GM12872 (cell line): ENCODE results near the gene PAXX.

ENCODE experiments used
- TF ChIP-seq, protein P1 (sequence below): IDR thresholded peaks from 3 replicates; pipeline ENCODE4 v1.5.1; 2011; ENCODE audit warnings: low read depth, mild to moderate bottlenecking, low read length, moderate library complexity; ENCODE audit not compliant: insufficient read depth

The PAXX gene

DNA sequence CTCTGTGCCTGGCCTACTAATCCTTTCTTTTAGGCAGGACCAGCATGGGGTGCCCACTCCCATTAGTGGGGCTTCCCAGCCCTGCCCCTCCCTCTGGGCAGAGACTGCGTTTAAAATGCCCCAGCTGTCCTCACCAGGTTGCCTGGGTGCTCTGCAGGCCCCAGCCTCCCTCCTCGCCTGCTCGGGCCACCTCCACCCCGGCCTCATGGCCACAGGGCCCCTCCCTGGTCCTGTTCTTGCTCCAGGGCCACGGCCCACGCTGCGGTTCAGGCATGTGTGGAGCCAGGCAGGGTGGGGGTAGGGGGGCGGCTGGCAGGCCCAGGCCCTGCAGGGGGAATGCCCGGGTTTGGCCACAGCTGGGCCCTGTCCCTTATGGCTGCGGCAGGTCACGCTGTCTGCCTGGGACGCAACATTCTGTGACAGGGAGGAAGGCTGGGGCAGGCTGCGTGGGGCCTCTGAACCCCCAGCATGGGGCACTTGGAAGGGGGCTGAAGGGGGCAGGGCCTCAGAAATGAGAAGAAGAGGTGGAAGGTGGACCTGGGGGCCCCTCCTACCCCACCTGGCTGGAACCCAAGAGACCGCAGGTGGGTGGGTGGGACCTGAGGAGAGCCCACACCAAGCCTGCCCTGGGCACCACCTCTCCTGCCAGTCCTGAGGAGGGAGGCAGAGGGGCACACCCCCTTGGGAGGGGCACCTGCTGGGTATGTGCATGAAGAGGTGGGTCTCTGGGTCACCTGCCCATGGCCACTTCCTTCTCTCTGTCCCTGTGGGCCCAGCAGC is 40.5 kb upstream of the PAXX start, which contains the start of gene LCN12:
TSS of gene LCN12 (plus strand) at position 733 of the 780 bp plus-strand sequence. CDS start 55 bp downstream, outside the sequence.
- TF ChIP-seq, protein P1, sequence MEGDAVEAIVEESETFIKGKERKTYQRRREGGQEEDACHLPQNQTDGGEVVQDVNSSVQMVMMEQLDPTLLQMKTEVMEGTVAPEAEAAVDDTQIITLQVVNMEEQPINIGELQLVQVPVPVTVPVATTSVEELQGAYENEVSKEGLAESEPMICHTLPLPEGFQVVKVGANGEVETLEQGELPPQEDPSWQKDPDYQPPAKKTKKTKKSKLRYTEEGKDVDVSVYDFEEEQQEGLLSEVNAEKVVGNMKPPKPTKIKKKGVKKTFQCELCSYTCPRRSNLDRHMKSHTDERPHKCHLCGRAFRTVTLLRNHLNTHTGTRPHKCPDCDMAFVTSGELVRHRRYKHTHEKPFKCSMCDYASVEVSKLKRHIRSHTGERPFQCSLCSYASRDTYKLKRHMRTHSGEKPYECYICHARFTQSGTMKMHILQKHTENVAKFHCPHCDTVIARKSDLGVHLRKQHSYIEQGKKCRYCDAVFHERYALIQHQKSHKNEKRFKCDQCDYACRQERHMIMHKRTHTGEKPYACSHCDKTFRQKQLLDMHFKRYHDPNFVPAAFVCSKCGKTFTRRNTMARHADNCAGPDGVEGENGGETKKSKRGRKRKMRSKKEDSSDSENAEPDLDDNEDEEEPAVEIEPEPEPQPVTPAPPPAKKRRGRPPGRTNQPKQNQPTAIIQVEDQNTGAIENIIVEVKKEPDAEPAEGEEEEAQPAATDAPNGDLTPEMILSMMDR = no peak

DNA sequence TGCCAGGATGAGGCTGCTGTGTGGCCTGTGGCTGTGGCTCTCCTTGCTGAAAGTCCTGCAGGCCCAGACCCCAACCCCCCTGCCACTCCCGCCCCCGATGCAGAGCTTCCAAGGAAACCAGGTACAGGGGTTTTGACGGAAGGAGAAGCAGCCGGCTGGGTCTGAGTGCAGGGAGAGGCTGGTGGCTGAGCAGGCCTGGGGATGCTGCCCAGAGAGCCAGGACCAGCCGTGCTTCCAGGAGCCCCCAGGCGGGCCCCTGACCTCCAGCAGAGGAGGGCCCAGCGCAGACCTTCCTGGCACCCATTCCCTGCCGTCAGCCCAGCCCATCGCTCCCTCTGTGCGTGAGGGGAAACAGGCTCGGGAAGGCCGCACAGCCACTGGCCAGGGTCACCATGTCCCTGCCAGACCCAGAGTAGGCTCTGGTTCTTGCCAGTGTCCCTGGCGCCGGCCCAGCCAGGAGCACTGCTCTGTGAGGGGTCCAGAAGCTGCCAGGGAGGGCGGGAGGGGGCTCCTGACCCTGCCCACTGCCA is 39.8 kb upstream of the PAXX start:
- TF ChIP-seq, protein P1 = no peak

- TF ChIP-seq, protein P1 = no peak
These were observed 39.1 kb upstream of the PAXX start for GRCh38 chr9:136952876-136953770.

DNA sequence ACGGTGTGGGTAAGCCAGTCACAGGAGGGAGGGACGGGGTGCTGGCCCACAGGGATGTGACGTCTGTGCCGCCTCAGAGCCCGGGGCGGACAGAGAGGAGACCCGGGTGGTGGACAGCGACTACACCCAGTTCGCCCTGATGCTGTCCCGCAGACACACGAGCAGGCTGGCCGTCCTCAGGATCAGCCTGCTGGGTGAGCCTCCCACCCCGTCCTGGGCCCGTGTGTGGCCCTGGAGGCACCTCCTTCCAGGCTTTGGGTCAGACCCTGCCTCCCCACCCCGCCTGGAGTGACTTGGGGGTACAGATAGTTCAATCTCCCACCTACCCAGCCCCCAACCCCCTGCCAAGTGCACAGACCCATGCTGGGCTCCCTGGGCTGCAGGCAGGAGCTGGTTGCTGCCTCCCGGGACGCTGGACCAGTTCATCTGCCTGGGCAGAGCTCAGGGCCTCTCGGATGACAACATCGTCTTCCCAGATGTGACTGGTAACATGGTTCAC is 38.4 kb upstream of the PAXX start:
- TF ChIP-seq, protein P1 = no peak

- TF ChIP-seq, protein P1 = no peak
These were observed 37.7 kb upstream of the PAXX start for GRCh38 chr9:136954270-136955083.

GRCh38 chr9:136955202-136955942 is 36.9 kb upstream of the PAXX start:
- TF ChIP-seq, protein P1 = no peak
